ENCODE measurements around the gene CLDN1.

CLDN1 gene

DNA sequence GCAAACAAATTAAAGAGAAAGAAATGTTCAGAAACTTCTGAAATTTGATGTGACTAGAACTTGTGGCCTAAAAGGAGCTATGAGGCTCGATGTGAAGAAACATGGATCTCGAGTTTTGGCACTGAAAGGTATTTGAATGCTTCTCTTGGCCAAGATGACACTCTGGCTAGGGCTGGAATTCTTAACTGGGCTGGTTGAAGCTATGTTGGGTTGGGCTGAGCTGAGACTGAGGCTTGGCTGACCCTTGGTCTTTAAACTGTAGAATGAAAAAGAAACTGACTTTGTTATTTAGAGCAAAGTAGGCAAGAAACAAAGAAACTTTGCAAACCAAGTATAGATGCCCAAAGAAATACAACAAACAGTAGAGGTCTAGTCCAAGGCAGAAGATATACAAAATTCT, 37.6 kb upstream of the CLDN1 start:
- H3K27me3 ChIP-seq (ENCODE audit: insufficient read depth, low read length), result no peaks in the 10 kb centered on the region
- no peak overlapping the region for H3K9ac ChIP-seq (ENCODE audit: low read length)
- H3K9me3 ChIP-seq (ENCODE audit: low read length), result no peaks in the 10 kb centered on the region
- TF ChIP-seq EZH2 (IDR thresholded peaks at IDR 0.05; ENCODE audit: borderline replicate concordance, low read length) (no peak), CTCF (IDR thresholded peaks at IDR 0.05; ENCODE audit: low read length) (no peak)
- H4K20me1 ChIP-seq (ENCODE audit: insufficient read depth, low read length), result no peaks in the 10 kb centered on the region
- H3K36me3 ChIP-seq (ENCODE audit: insufficient read depth, low read length), result no peaks in the 10 kb centered on the region
- H3K27ac ChIP-seq (ENCODE audit: low read depth, low read length, poor library complexity, severe bottlenecking), result no peak overlapping the region
- no peaks in the 10 kb centered on the region for H3K4me1 ChIP-seq (ENCODE audit: insufficient read depth, low read length, severe bottlenecking)
- no peak overlapping the region for H3K4me2 ChIP-seq (ENCODE audit: low read length)
- H3F3A ChIP-seq (ENCODE audit: insufficient read depth, low read length), result no peaks in the 10 kb centered on the region
- H3K9me2 ChIP-seq (ENCODE audit: low read depth, low read length), result no peaks in the 10 kb centered on the region
- H2AFZ ChIP-seq (ENCODE audit: low read length), result no peak overlapping the region
- no peaks in the 10 kb centered on the region for H3K79me2 ChIP-seq (ENCODE audit: insufficient read depth, low read length)
- H3K4me3 ChIP-seq (ENCODE audit: low read depth, low read length, poor library complexity, severe bottlenecking), result no peak overlapping the region

GRCh38 chr3:190357468-190357867, 35.2 kb upstream of the CLDN1 start:
- Histone ChIP-seq H3K9me3 (ENCODE audit: low read length) (no peaks in the 10 kb centered on the region), H3K79me2 (ENCODE audit: insufficient read depth, low read length) (no peaks in the 10 kb centered on the region), H3K9me2 (ENCODE audit: low read depth, low read length) (no peaks in the 10 kb centered on the region), H3K4me3 (ENCODE audit: low read depth, low read length, poor library complexity, severe bottlenecking) (no peak overlapping the region), H3K4me1 (ENCODE audit: insufficient read depth, low read length, severe bottlenecking) (no peaks in the 10 kb centered on the region), H3K36me3 (ENCODE audit: insufficient read depth, low read length) (no peaks in the 10 kb centered on the region), H3K27me3 (ENCODE audit: insufficient read depth, low read length) (no peaks in the 10 kb centered on the region), H3F3A (ENCODE audit: insufficient read depth, low read length) (no peaks in the 10 kb centered on the region), H4K20me1 (ENCODE audit: insufficient read depth, low read length) (no peaks in the 10 kb centered on the region), H2AFZ (ENCODE audit: low read length) (no peak overlapping the region), H3K9ac (ENCODE audit: low read length) (no peak overlapping the region), H3K4me2 (ENCODE audit: low read length) (no peak overlapping the region), H3K27ac (ENCODE audit: low read depth, low read length, poor library complexity, severe bottlenecking) (no peak overlapping the region)
- no peak for TF ChIP-seq EZH2 (IDR thresholded peaks at IDR 0.05; ENCODE audit: borderline replicate concordance, low read length)
- no peak for TF ChIP-seq CTCF (IDR thresholded peaks at IDR 0.05; ENCODE audit: low read length)

- H3K36me3 ChIP-seq (ENCODE audit: insufficient read depth, low read length), result no peaks in the 10 kb centered on the region
- no peak overlapping the region for H3K27ac ChIP-seq (ENCODE audit: low read depth, low read length, poor library complexity, severe bottlenecking)
- H4K20me1 ChIP-seq (ENCODE audit: insufficient read depth, low read length), result no peaks in the 10 kb centered on the region
- H3K9me2 ChIP-seq (ENCODE audit: low read depth, low read length), result no peaks in the 10 kb centered on the region
- H3F3A ChIP-seq (ENCODE audit: insufficient read depth, low read length), result no peaks in the 10 kb centered on the region
- no peak overlapping the region for H3K4me2 ChIP-seq (ENCODE audit: low read length)
- H3K4me3 ChIP-seq (ENCODE audit: low read depth, low read length, poor library complexity, severe bottlenecking), result no peak overlapping the region
- H3K9ac ChIP-seq (ENCODE audit: low read length), result no peak overlapping the region
- no peak overlapping the region for H2AFZ ChIP-seq (ENCODE audit: low read length)
- no peaks in the 10 kb centered on the region for H3K4me1 ChIP-seq (ENCODE audit: insufficient read depth, low read length, severe bottlenecking)
- H3K27me3 ChIP-seq (ENCODE audit: insufficient read depth, low read length), result no peaks in the 10 kb centered on the region
- H3K9me3 ChIP-seq (ENCODE audit: low read length), result no peaks in the 10 kb centered on the region
- no peaks in the 10 kb centered on the region for H3K79me2 ChIP-seq (ENCODE audit: insufficient read depth, low read length)
- TF ChIP-seq CTCF (IDR thresholded peaks at IDR 0.05; ENCODE audit: low read length) (no peak), EZH2 (IDR thresholded peaks at IDR 0.05; ENCODE audit: borderline replicate concordance, low read length) (no peak)
Observed at GRCh38 chr3:190356246-190356645, 34.0 kb upstream of the CLDN1 start.
